ENCODE measurements around the gene EHMT2. TPM values are rescaled to one million over a fixed set of nuclear protein-coding genes. Genes with fewer than 3 reads are reported as not detected.

EHMT2 gene
- total and polyA plus RNA-seq, 2 of the 4 experiments (the other 2 are of a cell fraction) = 38.0 to 51.2 TPM

DNA sequence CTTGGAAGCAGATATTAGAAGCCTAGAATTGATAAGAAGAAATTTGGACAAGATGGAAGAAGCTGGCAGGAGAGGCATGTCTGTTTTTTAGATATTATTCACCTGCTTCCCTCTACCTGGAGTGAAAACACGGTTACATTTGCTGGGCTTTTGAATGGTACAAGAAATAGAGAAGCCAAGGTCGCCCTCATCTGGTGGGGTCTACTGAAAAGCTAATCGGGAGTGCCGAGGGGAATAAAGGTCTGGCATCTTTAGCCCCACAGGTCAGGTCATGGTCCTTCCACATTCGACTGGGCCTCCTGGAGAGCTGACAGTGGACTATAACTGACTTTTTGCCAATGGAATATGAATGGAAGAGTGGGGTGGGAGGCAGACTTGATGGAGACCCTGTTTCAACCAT is 25.4 kb upstream of the EHMT2 start:
- Histone ChIP-seq H3K4ac (ENCODE audit: low read depth, low read length) (no peak overlapping the region), H3K18ac (ENCODE audit: low read depth, low read length) (no peak overlapping the region), H2BK20ac (ENCODE audit: low read depth, low read length) (no peak overlapping the region), H3K9me1 (ENCODE audit: insufficient read depth, low read length) (0 out of 2 replicates have a peak, but pooled peaks cover 3% of the 10 kb centered on the region), H2BK5ac (ENCODE audit: low read depth, low read length, poor library complexity, severe bottlenecking) (no peak overlapping the region), H2AK5ac (ENCODE audit: low read depth, low read length) (no peak overlapping the region), H2AK9ac (replicated peaks; ENCODE audit: low read depth, low read length, poor library complexity) (peak overlapping the region; percentile 65), H4K8ac (ENCODE audit: low read depth in 2 of 2, low read length in 2 of 2) (no peak overlapping the region), H4K5ac (ENCODE audit: low read depth, low read length) (no peak overlapping the region), H4K91ac (ENCODE audit: insufficient read depth, low read depth, low read length) (no peak overlapping the region), H3K4me2 (ENCODE audit: low read depth, low read length) (no peak overlapping the region), H3K9me3 (ENCODE audit: control insufficient read depth, insufficient read depth, low read length) (no peaks in the 10 kb centered on the region), H2BK120ac (ENCODE audit: low read depth, low read length) (no peak overlapping the region), H3K9ac (ENCODE audit: low read depth, low read length) (no peak overlapping the region), H3K4me1 (ENCODE audit: control insufficient read depth, insufficient read depth, low read length) (peaks cover 6% of the 10 kb centered on the region; the same call in 1 of the 2 replicates), H3K36me3 (ENCODE audit: control insufficient read depth, insufficient read depth, low read length) (no peaks in the 10 kb centered on the region), H3K56ac (ENCODE audit: extremely low read depth, insufficient read depth, low read length) (no peak overlapping the region), H3K79me1 (ENCODE audit: low read depth in 1 of 2, low read length in 2 of 2) (no peaks in the 10 kb centered on the region), H3K23ac (ENCODE audit: low read depth, low read length) (no peak overlapping the region), H3K27ac (ENCODE audit: insufficient read depth, low read length) (no peak overlapping the region), H4K20me1 (ENCODE audit: insufficient read depth, low read length) (no peaks in the 10 kb centered on the region), H2AFZ (replicated peaks; ENCODE audit: low read length, poor library complexity) (peak overlapping the region; percentile 58), H3K4me3 (ENCODE audit: insufficient read depth, low read depth, low read length) (no peak overlapping the region), H3K27me3 (ENCODE audit: control insufficient read depth, insufficient read depth, low read length) (0 out of 2 replicates have a peak, but pooled peaks cover 2% of the 10 kb centered on the region), H2BK15ac (ENCODE audit: low read depth, low read length) (no peak overlapping the region), H3K14ac (replicated peaks; ENCODE audit: low read depth, low read length) (no peak overlapping the region)
- TF ChIP-seq RAD21 (IDR thresholded peaks at IDR 0.05; ENCODE audit: low read length) (peak; percentile 14; the same call in 1 of the 2 replicates), RFX5 (IDR thresholded peaks at IDR 0.05; ENCODE audit: low read depth, low read length) (no peak)
- ATAC-seq (ENCODE audit: low read depth) = no peak
- POLR2A ChIA-PET (ENCODE audit: unreplicated experiment) = no interaction called here
- no peak for DNase-seq
- intact Hi-C loops (cut with micrococcal nuclease) (no loop called here), in situ Hi-C loops (cut with MboI; ENCODE audit: low sequenced_read_pairs) (no loop called here), dilution Hi-C loops (cut with HindIII; ENCODE audit: low sequenced_read_pairs, unreplicated experiment) (no loop called here)
- CTCF ChIA-PET = interaction anchor here (0.8 to 0.9 kb wide), 2 partner anchors 13 to 17 kb away, joined by 3 read pairs; no protein-coding TSS in a partner anchor
- BruUV-seq (replicated peaks) = no TSS peak
- WGBS, 2 experiments (ENCODE audit: extremely low coverage in 2 of 2, insufficient read length in 1 of 2) = no CpG with 5 or more reads among the region's 5 CpGs
